WTC11 (cell line): Measurements from ENCODE around the gene SOX6. TPM values are rescaled to one million over a fixed set of nuclear protein-coding genes. Genes with fewer than 3 reads are reported as not detected.

Experiments used
- ATAC-seq: fragments of 200-7000 bp; cut with Tn5 transposase; 2 replicates; pipeline ENCODE4 v1.10.0; 2021; ENCODE audit warnings: mild to moderate bottlenecking, moderate library complexity
- CTCF ChIA-PET: fragments of 300-600 bp; sonication (Branson Sonifier 250); formaldehyde crosslinking; loops from one replicate; lab custom pipeline; 2021; ENCODE audit warnings: antibody characterized with exemption; lab: Charles Lee
- POLR2A ChIA-PET: fragments of 350-600 bp; sonication (Branson Sonifier 250); formaldehyde crosslinking; loops from one replicate; lab custom pipeline; 2021; ENCODE audit warnings: antibody characterized with exemption; lab: Charles Lee
- DNase-seq: peaks from one replicate; pipeline ENCODE4 v3.0.0; 2021; ENCODE audit warnings: low spot score
- H3K27ac Mint-ChIP-seq: 2 replicates; pipeline ENCODE4 v1.8.0; 2021; ENCODE audit warnings: mixed read lengths
- H3K27me3 Mint-ChIP-seq: 2 replicates; pipeline ENCODE4 v1.8.0; 2021; ENCODE audit warnings: low read depth, mild to moderate bottlenecking, moderate library complexity, mixed read lengths
- H3K36me3 Mint-ChIP-seq: 2 replicates; pipeline ENCODE4 v1.8.0; 2021; ENCODE audit warnings: mixed read lengths
- H3K4me1 Mint-ChIP-seq: 2 replicates; pipeline ENCODE4 v1.8.0; 2022; ENCODE audit warnings: mixed read lengths
- H3K4me3 Mint-ChIP-seq: 2 replicates; pipeline ENCODE4 v1.8.0; 2021; ENCODE audit warnings: mild to moderate bottlenecking, moderate library complexity, mixed read lengths
- H3K9me3 Mint-ChIP-seq: 2 replicates; pipeline ENCODE4 v1.8.0; 2021; ENCODE audit warnings: mixed read lengths
- CBFB ChIP-seq: sonication (generic); formaldehyde crosslinking; IDR thresholded peaks from 2 replicates; pipeline ENCODE4 v1.8.1; 2022; ENCODE audit warnings: mild to moderate bottlenecking, low read depth, missing genetic modification reagents
- EMX1 ChIP-seq: fragments of 250-450 bp; sonication (Bioruptor Pico); IDR thresholded peaks from 2 replicates; pipeline ENCODE4 v1.8.0; 2021; ENCODE audit warnings: mild to moderate bottlenecking
- ETV6 ChIP-seq: sonication (generic); formaldehyde crosslinking; IDR thresholded peaks from 2 replicates; pipeline ENCODE4 v1.8.1; 2022; ENCODE audit warnings: mild to moderate bottlenecking, missing genetic modification reagents
- FOXJ3 ChIP-seq: sonication (generic); formaldehyde crosslinking; IDR thresholded peaks from 2 replicates; pipeline ENCODE4 v1.9.0; 2021; ENCODE audit warnings: missing genetic modification reagents, mild to moderate bottlenecking, borderline replicate concordance
- GABPB1 ChIP-seq: sonication (generic); formaldehyde crosslinking; IDR thresholded peaks from 2 replicates; pipeline ENCODE4 v1.8.1; 2023; ENCODE audit warnings: mild to moderate bottlenecking, missing genetic modification reagents
- GRHL2 ChIP-seq: fragments of 250-450 bp; sonication (Bioruptor Pico); IDR thresholded peaks from 2 replicates; pipeline ENCODE4 v1.8.0; 2022; ENCODE audit warnings: mild to moderate bottlenecking, moderate library complexity; ENCODE audit not compliant: insufficient replicate concordance, severe bottlenecking
- MXD4 ChIP-seq: fragments of 250-450 bp; sonication (Bioruptor Pico); IDR thresholded peaks from 2 replicates; pipeline ENCODE4 v1.8.0; 2021; ENCODE audit warnings: mild to moderate bottlenecking, moderate library complexity, borderline replicate concordance
- MYBL2 ChIP-seq: sonication (generic); formaldehyde crosslinking; IDR thresholded peaks from 2 replicates; pipeline ENCODE4 v1.8.1; 2023; ENCODE audit warnings: mild to moderate bottlenecking, moderate library complexity, missing genetic modification reagents
- NFE2L1 ChIP-seq: sonication (generic); formaldehyde crosslinking; IDR thresholded peaks from 2 replicates; pipeline ENCODE4 v1.8.1; 2023; ENCODE audit warnings: missing genetic modification reagents
- NFYB ChIP-seq: sonication (generic); formaldehyde crosslinking; conservative IDR thresholded peaks from 2 replicates; pipeline ENCODE4 v1.8.0; 2022; ENCODE audit warnings: low read depth, missing genetic modification reagents
- NR1H2 ChIP-seq: sonication (generic); formaldehyde crosslinking; IDR thresholded peaks from 2 replicates; pipeline ENCODE4 v1.9.0; 2021; ENCODE audit warnings: mild to moderate bottlenecking, moderate library complexity, missing genetic modification reagents
- NR2C2 ChIP-seq: sonication (generic); formaldehyde crosslinking; IDR thresholded peaks from 2 replicates; pipeline ENCODE4 v1.8.0; 2022; ENCODE audit warnings: mild to moderate bottlenecking, missing genetic modification reagents
- OVOL2 ChIP-seq: fragments of 250-450 bp; sonication (Bioruptor Pico); IDR thresholded peaks from 2 replicates; pipeline ENCODE4 v1.9.0; 2021; ENCODE audit warnings: mild to moderate bottlenecking, borderline replicate concordance
- PRRX2 ChIP-seq: fragments of 250-450 bp; sonication (Bioruptor Pico); IDR thresholded peaks from 2 replicates; pipeline ENCODE4 v1.8.0; 2021; ENCODE audit warnings: mild to moderate bottlenecking
- RORB ChIP-seq: fragments of 250-450 bp; sonication (Bioruptor Pico); IDR thresholded peaks from 2 replicates; pipeline ENCODE4 v1.9.0; 2021; ENCODE audit warnings: mild to moderate bottlenecking
- SMAD3 ChIP-seq: sonication (generic); formaldehyde crosslinking; IDR thresholded peaks from 2 replicates; pipeline ENCODE4 v1.8.0; 2022; ENCODE audit warnings: missing genetic modification reagents, mild to moderate bottlenecking, borderline replicate concordance
- SOX15 ChIP-seq: fragments of 250-450 bp; sonication (Bioruptor Pico); IDR thresholded peaks from 2 replicates; pipeline ENCODE4 v1.9.0; 2021; ENCODE audit warnings: mild to moderate bottlenecking
- SP1 ChIP-seq: sonication (generic); formaldehyde crosslinking; conservative IDR thresholded peaks from 2 replicates; pipeline ENCODE4 v1.8.1; 2022; ENCODE audit warnings: missing genetic modification reagents
- TEAD4 ChIP-seq: sonication (generic); formaldehyde crosslinking; IDR thresholded peaks from 2 replicates; pipeline ENCODE4 v1.8.0; 2022; ENCODE audit warnings: mild to moderate bottlenecking, missing genetic modification reagents
- ZNF219 ChIP-seq: sonication (generic); formaldehyde crosslinking; IDR thresholded peaks from 2 replicates; pipeline ENCODE4 v1.8.0; 2023; ENCODE audit warnings: missing genetic modification reagents, mild to moderate bottlenecking, borderline replicate concordance
- ZNF396 ChIP-seq: fragments of 250-450 bp; sonication (Bioruptor Pico); IDR thresholded peaks from 2 replicates; pipeline ENCODE4 v1.8.0; 2021; ENCODE audit warnings: mild to moderate bottlenecking, moderate library complexity, borderline replicate concordance
- total RNA-seq: library from RNA; stranded (reverse); gene quantifications from 3 replicates; pipeline ENCODE4 v1.2.3, GENCODE V29; 2021
- TF ChIP-seq, protein P1 (sequence below): fragments of 250-450 bp; sonication (Bioruptor Pico); IDR thresholded peaks from 2 replicates; pipeline ENCODE4 v1.8.0; 2021; ENCODE audit warnings: mild to moderate bottlenecking
- TF ChIP-seq, protein P2 (sequence below): fragments of 250-450 bp; sonication (Bioruptor Pico); IDR thresholded peaks from 2 replicates; pipeline ENCODE4 v1.9.0; 2021; ENCODE audit warnings: mild to moderate bottlenecking, borderline replicate concordance
- TF ChIP-seq, protein P3 (sequence below): sonication (generic); formaldehyde crosslinking; IDR thresholded peaks from 2 replicates; pipeline ENCODE4 v1.8.1; 2023; ENCODE audit warnings: mild to moderate bottlenecking, missing genetic modification reagents
- TF ChIP-seq, protein P4 (sequence below): sonication (generic); formaldehyde crosslinking; IDR thresholded peaks from 2 replicates; pipeline ENCODE4 v1.8.1; 2023; ENCODE audit warnings: mild to moderate bottlenecking, missing genetic modification reagents, moderate library complexity
- TF ChIP-seq, protein P5 (sequence below): fragments of 250-450 bp; sonication (Bioruptor Pico); IDR thresholded peaks from 2 replicates; pipeline ENCODE4 v1.9.0; 2021; ENCODE audit warnings: mild to moderate bottlenecking

Gene SOX6
- total RNA-seq, 1 experiment from 2014 or later, result 0.13 TPM

DNA sequence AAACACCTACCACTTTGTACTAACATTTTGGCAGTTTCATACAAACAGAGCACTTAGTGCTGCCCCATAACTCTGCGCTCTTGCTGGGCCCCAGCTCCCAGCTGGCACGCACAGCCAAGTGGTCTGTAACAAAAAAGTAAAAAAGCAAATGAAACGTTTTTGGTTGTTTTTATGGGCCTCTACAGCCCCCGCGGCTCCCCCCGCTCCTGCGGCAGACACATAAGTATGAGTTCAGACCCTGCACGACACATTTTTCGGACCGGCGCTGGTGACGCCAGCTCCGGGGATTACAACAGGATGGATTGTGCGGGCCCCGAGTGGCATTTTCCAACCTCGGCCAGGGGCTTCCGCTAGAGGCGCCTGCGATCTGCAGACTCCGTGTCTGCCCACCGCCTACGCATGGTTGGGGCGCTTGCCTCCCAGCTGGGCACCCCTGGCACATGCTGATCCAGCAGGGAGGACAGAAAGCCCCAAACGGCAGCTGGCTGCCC lies 418.2 kb downstream of the SOX6 start:
- Mint-ChIP-seq H3K9me3 (no peaks in the 10 kb centered on the region), H3K27me3 (peaks cover 20% of the 10 kb centered on the region), H3K27ac (no peak overlapping the region), H3K4me3 (no peak overlapping the region), H3K4me1 (no peaks in the 10 kb centered on the region), H3K36me3 (no peaks in the 10 kb centered on the region)
- ATAC-seq (no peak), DNase-seq (no peak)
- TF ChIP-seq MYBL2 (CRISPR knock-in tag) (no peak), NFE2L1 (no peak), SOX15 (no peak), SMAD3 (no peak), NR2C2 (CRISPR knock-in tag) (no peak), ETV6 (no peak), TEAD4 (CRISPR knock-in tag) (no peak), GRHL2 (CRISPR knock-in tag) (no peak), EMX1 (CRISPR knock-in tag) (no peak), FOXJ3 (CRISPR knock-in tag) (no peak), PRRX2 (CRISPR knock-in tag) (no peak)
- TF ChIP-seq, protein P1, sequence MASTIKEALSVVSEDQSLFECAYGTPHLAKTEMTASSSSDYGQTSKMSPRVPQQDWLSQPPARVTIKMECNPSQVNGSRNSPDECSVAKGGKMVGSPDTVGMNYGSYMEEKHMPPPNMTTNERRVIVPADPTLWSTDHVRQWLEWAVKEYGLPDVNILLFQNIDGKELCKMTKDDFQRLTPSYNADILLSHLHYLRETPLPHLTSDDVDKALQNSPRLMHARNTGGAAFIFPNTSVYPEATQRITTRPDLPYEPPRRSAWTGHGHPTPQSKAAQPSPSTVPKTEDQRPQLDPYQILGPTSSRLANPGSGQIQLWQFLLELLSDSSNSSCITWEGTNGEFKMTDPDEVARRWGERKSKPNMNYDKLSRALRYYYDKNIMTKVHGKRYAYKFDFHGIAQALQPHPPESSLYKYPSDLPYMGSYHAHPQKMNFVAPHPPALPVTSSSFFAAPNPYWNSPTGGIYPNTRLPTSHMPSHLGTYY, result no peak
- TF ChIP-seq, protein P2, sequence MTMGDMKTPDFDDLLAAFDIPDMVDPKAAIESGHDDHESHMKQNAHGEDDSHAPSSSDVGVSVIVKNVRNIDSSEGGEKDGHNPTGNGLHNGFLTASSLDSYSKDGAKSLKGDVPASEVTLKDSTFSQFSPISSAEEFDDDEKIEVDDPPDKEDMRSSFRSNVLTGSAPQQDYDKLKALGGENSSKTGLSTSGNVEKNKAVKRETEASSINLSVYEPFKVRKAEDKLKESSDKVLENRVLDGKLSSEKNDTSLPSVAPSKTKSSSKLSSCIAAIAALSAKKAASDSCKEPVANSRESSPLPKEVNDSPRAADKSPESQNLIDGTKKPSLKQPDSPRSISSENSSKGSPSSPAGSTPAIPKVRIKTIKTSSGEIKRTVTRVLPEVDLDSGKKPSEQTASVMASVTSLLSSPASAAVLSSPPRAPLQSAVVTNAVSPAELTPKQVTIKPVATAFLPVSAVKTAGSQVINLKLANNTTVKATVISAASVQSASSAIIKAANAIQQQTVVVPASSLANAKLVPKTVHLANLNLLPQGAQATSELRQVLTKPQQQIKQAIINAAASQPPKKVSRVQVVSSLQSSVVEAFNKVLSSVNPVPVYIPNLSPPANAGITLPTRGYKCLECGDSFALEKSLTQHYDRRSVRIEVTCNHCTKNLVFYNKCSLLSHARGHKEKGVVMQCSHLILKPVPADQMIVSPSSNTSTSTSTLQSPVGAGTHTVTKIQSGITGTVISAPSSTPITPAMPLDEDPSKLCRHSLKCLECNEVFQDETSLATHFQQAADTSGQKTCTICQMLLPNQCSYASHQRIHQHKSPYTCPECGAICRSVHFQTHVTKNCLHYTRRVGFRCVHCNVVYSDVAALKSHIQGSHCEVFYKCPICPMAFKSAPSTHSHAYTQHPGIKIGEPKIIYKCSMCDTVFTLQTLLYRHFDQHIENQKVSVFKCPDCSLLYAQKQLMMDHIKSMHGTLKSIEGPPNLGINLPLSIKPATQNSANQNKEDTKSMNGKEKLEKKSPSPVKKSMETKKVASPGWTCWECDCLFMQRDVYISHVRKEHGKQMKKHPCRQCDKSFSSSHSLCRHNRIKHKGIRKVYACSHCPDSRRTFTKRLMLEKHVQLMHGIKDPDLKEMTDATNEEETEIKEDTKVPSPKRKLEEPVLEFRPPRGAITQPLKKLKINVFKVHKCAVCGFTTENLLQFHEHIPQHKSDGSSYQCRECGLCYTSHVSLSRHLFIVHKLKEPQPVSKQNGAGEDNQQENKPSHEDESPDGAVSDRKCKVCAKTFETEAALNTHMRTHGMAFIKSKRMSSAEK, result no peak
- TF ChIP-seq, protein P3, sequence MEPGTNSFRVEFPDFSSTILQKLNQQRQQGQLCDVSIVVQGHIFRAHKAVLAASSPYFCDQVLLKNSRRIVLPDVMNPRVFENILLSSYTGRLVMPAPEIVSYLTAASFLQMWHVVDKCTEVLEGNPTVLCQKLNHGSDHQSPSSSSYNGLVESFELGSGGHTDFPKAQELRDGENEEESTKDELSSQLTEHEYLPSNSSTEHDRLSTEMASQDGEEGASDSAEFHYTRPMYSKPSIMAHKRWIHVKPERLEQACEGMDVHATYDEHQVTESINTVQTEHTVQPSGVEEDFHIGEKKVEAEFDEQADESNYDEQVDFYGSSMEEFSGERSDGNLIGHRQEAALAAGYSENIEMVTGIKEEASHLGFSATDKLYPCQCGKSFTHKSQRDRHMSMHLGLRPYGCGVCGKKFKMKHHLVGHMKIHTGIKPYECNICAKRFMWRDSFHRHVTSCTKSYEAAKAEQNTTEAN (CRISPR knock-in tag), result no peak
- POLR2A ChIA-PET, result no interaction called here
- CTCF ChIA-PET, result interaction anchor here (0.8 to 1.2 kb wide), 2 partner anchors 111 to 676 kb away, joined by 3 to 7 read pairs; no protein-coding TSS in a partner anchor

DNA sequence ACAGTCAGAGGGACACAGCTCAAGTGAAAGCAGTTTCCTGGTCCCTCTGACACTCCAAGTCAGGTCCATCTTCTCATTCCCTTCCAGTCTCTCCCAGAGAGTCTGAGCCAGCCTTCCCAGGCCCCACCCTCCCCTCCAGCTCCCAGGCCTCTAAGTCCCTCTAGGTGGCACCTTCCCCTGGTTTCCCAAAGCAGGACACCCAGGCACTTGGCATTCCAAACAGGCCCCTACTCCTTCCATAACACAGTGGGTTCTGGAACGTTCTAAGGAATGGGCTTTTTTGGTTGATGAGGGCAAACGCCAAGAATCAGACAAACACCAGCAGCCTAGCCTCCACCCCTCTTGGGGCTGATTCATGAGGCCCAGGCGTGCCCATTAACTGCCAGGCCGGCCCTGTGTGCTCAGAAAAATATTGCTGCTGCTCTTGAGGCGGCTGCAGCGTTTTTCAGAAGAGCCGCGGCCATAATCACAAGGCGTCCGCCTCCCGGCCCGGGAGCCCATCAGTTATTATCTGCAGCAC lies 418.7 kb downstream of the SOX6 start:
- H3K4me1 Mint-ChIP-seq, result no peaks in the 10 kb centered on the region
- CTCF ChIA-PET, result interaction anchor here (0.6 to 2.2 kb wide), 4 partner anchors 14 to 676 kb away, joined by 3 to 8 read pairs (median 7); no protein-coding TSS in a partner anchor
- H3K27ac Mint-ChIP-seq, result no peak overlapping the region
- H3K4me3 Mint-ChIP-seq, result no peak overlapping the region
- no peaks in the 10 kb centered on the region for H3K36me3 Mint-ChIP-seq
- TF ChIP-seq, protein P4, sequence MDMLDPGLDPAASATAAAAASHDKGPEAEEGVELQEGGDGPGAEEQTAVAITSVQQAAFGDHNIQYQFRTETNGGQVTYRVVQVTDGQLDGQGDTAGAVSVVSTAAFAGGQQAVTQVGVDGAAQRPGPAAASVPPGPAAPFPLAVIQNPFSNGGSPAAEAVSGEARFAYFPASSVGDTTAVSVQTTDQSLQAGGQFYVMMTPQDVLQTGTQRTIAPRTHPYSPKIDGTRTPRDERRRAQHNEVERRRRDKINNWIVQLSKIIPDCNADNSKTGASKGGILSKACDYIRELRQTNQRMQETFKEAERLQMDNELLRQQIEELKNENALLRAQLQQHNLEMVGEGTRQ (CRISPR knock-in tag), result no peak
- TF ChIP-seq OVOL2 (CRISPR knock-in tag), result no peak
- TF ChIP-seq GABPB1 (CRISPR knock-in tag), result no peak
- TF ChIP-seq, protein P5, sequence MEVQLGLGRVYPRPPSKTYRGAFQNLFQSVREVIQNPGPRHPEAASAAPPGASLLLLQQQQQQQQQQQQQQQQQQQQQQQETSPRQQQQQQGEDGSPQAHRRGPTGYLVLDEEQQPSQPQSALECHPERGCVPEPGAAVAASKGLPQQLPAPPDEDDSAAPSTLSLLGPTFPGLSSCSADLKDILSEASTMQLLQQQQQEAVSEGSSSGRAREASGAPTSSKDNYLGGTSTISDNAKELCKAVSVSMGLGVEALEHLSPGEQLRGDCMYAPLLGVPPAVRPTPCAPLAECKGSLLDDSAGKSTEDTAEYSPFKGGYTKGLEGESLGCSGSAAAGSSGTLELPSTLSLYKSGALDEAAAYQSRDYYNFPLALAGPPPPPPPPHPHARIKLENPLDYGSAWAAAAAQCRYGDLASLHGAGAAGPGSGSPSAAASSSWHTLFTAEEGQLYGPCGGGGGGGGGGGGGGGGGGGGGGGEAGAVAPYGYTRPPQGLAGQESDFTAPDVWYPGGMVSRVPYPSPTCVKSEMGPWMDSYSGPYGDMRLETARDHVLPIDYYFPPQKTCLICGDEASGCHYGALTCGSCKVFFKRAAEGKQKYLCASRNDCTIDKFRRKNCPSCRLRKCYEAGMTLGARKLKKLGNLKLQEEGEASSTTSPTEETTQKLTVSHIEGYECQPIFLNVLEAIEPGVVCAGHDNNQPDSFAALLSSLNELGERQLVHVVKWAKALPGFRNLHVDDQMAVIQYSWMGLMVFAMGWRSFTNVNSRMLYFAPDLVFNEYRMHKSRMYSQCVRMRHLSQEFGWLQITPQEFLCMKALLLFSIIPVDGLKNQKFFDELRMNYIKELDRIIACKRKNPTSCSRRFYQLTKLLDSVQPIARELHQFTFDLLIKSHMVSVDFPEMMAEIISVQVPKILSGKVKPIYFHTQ (CRISPR knock-in tag), result no peak
- TF ChIP-seq ZNF219 (CRISPR knock-in tag), result no peak
- no peak for TF ChIP-seq NR1H2 (CRISPR knock-in tag)
- TF ChIP-seq FOXJ3 (CRISPR knock-in tag), result no peak
- no peak for TF ChIP-seq SP1 (CRISPR knock-in tag)
- TF ChIP-seq RORB (CRISPR knock-in tag), result no peak
- no peak for TF ChIP-seq CBFB
- TF ChIP-seq ZNF396 (CRISPR knock-in tag), result no peak
- TF ChIP-seq NFYB (CRISPR knock-in tag), result no peak
- no peak for TF ChIP-seq MXD4 (CRISPR knock-in tag)
- TF ChIP-seq, all 79 proteins: peak for 0
- DNase-seq (no peak), ATAC-seq (peak; percentile 27; the same call in 1 of the 2 replicates)
- Mint-ChIP-seq H3K9me3 (no peaks in the 10 kb centered on the region), H3K27me3 (peaks cover 18% of the 10 kb centered on the region)
- POLR2A ChIA-PET, result no interaction called here
